ENCODE results near the gene WNT3A. TPM values are rescaled to one million over a fixed set of nuclear protein-coding genes. Genes with fewer than 3 reads are reported as not detected.

WNT3A gene
- total RNA-seq, 2 experiments from 2014 or later = 0.08 to 0.14 TPM

DNA sequence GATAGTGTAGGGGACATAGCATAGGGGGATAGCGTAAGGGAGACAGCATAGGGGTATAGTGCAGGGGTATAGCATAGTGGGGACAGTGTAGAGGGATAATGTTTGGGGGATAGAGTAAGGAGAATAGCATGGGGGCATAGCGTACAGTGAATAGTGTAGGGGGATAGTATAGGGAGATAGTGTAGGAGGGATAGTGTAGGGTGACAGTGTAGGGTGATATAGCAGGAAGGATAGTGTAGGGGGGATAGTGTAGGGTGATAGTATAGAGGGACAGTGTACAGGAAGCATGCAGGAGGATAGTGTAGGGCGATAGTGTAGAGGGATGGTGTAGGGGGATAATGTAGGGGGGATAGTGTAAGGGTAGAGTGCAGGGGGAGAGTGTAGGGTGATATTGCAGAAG lies 64.1 kb downstream of the WNT3A start:
- ChIA-PET POLR2A (no interaction called here), CTCF (no interaction called here)
- H3K4me3 ChIP-seq (ENCODE audit: low read length) = no peak overlapping the region
- no peaks in the 10 kb centered on the region for H3K36me3 ChIP-seq (ENCODE audit: insufficient read depth, low read length)
- H3K27ac Mint-ChIP-seq = no peak overlapping the region
- no peaks in the 10 kb centered on the region for H3K9me3 ChIP-seq (ENCODE audit: control insufficient read depth in 1 of 2, insufficient read depth in 1 of 2, low read length in 2 of 2)
- H3K4me1 Mint-ChIP-seq (ENCODE audit: low read depth) = peaks cover 5% of the 10 kb centered on the region
- TF ChIP-seq, protein P1, sequence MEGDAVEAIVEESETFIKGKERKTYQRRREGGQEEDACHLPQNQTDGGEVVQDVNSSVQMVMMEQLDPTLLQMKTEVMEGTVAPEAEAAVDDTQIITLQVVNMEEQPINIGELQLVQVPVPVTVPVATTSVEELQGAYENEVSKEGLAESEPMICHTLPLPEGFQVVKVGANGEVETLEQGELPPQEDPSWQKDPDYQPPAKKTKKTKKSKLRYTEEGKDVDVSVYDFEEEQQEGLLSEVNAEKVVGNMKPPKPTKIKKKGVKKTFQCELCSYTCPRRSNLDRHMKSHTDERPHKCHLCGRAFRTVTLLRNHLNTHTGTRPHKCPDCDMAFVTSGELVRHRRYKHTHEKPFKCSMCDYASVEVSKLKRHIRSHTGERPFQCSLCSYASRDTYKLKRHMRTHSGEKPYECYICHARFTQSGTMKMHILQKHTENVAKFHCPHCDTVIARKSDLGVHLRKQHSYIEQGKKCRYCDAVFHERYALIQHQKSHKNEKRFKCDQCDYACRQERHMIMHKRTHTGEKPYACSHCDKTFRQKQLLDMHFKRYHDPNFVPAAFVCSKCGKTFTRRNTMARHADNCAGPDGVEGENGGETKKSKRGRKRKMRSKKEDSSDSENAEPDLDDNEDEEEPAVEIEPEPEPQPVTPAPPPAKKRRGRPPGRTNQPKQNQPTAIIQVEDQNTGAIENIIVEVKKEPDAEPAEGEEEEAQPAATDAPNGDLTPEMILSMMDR (IDR thresholded peaks at IDR 0.05) = no peak
- no peak for ATAC-seq (ENCODE audit: poor library complexity)
- no peak overlapping the region for H3K27ac ChIP-seq (ENCODE audit: low read depth in 1 of 2, low read length in 2 of 2)
- H3K9me3 Mint-ChIP-seq = no peaks in the 10 kb centered on the region
- no peaks in the 10 kb centered on the region for H3K36me3 Mint-ChIP-seq (ENCODE audit: low read depth)
- intact Hi-C loops (cut with DNase I, micrococcal nuclease) = no loop called here
- H3K4me3 Mint-ChIP-seq = no peak overlapping the region
- no peaks in the 10 kb centered on the region for H3K4me1 ChIP-seq (ENCODE audit: insufficient read depth, low read length)
- peaks cover 11 to 30% of the 10 kb centered on the region in 2 experiments for H3K27me3 ChIP-seq (ENCODE audit: control insufficient read depth in 1 of 2, insufficient read depth in 2 of 2, low read length in 2 of 2)
- no peak for DNase-seq
- peaks cover 10% of the 10 kb centered on the region for H3K27me3 Mint-ChIP-seq

GRCh38 chr1:228071839-228072657 lies 65.2 kb downstream of the WNT3A start:
- TF ChIP-seq, protein P1 (IDR thresholded peaks at IDR 0.05) = no peak
- H3K27me3 Mint-ChIP-seq = no peaks in the 10 kb centered on the region
- ChIA-PET POLR2A (no interaction called here), CTCF (no interaction called here)
- H3K9me3 Mint-ChIP-seq = no peaks in the 10 kb centered on the region
- no peaks in the 10 kb centered on the region for H3K4me1 ChIP-seq (ENCODE audit: insufficient read depth, low read length)
- no peak for DNase-seq
- H3K27me3 ChIP-seq (ENCODE audit: control insufficient read depth in 1 of 2, insufficient read depth in 2 of 2, low read length in 2 of 2) = peaks cover 1 to 18% of the 10 kb centered on the region in 2 experiments
- no peak overlapping the region for H3K27ac ChIP-seq (ENCODE audit: low read depth in 1 of 2, low read length in 2 of 2)
- peaks cover 7% of the 10 kb centered on the region for H3K4me1 Mint-ChIP-seq (ENCODE audit: low read depth)
- no peak overlapping the region for H3K4me3 ChIP-seq (ENCODE audit: low read length)
- H3K36me3 Mint-ChIP-seq (ENCODE audit: low read depth) = no peaks in the 10 kb centered on the region
- H3K27ac Mint-ChIP-seq = no peak overlapping the region
- H3K9me3 ChIP-seq (ENCODE audit: control insufficient read depth in 1 of 2, insufficient read depth in 1 of 2, low read length in 2 of 2) = no peaks in the 10 kb centered on the region
- no peak for ATAC-seq (ENCODE audit: poor library complexity)
- intact Hi-C loops (cut with DNase I, micrococcal nuclease) = no loop called here
- no peaks in the 10 kb centered on the region for H3K36me3 ChIP-seq (ENCODE audit: insufficient read depth, low read length)
- no peak overlapping the region for H3K4me3 Mint-ChIP-seq

DNA sequence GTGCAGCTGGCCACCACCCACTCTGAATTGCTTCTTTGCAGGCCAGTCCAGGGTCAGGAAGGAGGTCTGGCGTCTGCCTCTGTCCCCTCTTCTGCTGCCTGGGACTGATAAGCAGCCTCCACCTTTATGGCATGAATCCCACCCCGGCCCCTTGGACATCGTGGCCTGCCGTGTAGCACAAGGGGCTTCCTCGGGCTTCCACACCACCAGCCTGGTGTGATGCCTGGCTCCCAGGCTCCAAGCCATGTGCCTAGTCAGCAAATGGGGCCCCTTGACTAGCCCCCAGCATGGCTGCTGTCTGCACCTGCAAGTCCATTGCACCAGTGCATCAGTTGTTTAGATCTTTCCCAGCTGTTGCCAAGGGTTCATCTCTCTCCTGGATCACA lies 65.9 kb downstream of the WNT3A start:
- POLR2A ChIA-PET = no interaction called here
- intact Hi-C loops (cut with DNase I, micrococcal nuclease) = no loop called here
- Mint-ChIP-seq H3K9me3 (no peaks in the 10 kb centered on the region), H3K27me3 (no peaks in the 10 kb centered on the region), H3K4me3 (no peak overlapping the region), H3K4me1 (ENCODE audit: low read depth) (peaks cover 12% of the 10 kb centered on the region), H3K27ac (no peak overlapping the region), H3K36me3 (ENCODE audit: low read depth) (no peaks in the 10 kb centered on the region)
- no peaks in the 10 kb centered on the region for H3K4me1 ChIP-seq (ENCODE audit: insufficient read depth, low read length)
- H3K9me3 ChIP-seq (ENCODE audit: control insufficient read depth in 1 of 2, insufficient read depth in 1 of 2, low read length in 2 of 2) = no peaks in the 10 kb centered on the region
- TF ChIP-seq, protein P1 (IDR thresholded peaks at IDR 0.05) = no peak
- peaks cover 0 to 13% of the 10 kb centered on the region in 2 experiments for H3K27me3 ChIP-seq (ENCODE audit: control insufficient read depth in 1 of 2, insufficient read depth in 2 of 2, low read length in 2 of 2)
- CTCF ChIA-PET = no interaction called here
- H3K4me3 ChIP-seq (ENCODE audit: low read length) = no peak overlapping the region
- no peaks in the 10 kb centered on the region for H3K36me3 ChIP-seq (ENCODE audit: insufficient read depth, low read length)
- ATAC-seq (ENCODE audit: poor library complexity) = no peak
- H3K27ac ChIP-seq (ENCODE audit: low read depth in 1 of 2, low read length in 2 of 2) = no peak overlapping the region
- DNase-seq = no peak

Measured in CD4-positive, alpha-beta T cell (primary cell).